Ascending aorta (tissue), 2 donors: ENCODE results near the gene FOXL2. TPM values are rescaled to one million over a fixed set of nuclear protein-coding genes. Genes with fewer than 3 reads are reported as not detected.
A peak's percentile ranks its signal among the peaks of the same experiment; 100 is the strongest.

Source experiments
- DNase-seq, 2 donors: peaks; one replicate each; pipeline ENCODE4 v3.0.0-alpha.2; 2019; ENCODE audit warnings: low spot score in 2 of 2
- H3K27ac ChIP-seq, 2 donors: fragments of 200-600 bp; sonication (generic); one replicate each; pipeline ENCODE4 v1.5.1; 2016 to 2017; ENCODE audit warnings: mild to moderate bottlenecking in 1 of 2
- H3K27me3 ChIP-seq: fragments of 200-600 bp; sonication (generic); one replicate; pipeline ENCODE4 v1.5.1; 2017
- H3K36me3 ChIP-seq, 2 donors: fragments of 200-600 bp; sonication (generic); one replicate each; pipeline ENCODE4 v1.5.1; 2016
- H3K4me1 ChIP-seq, 2 donors: fragments of 200-600 bp; sonication (generic); one replicate each; pipeline ENCODE4 v1.5.1; 2016 to 2017; ENCODE audit warnings: mild to moderate bottlenecking in 1 of 2
- H3K4me3 ChIP-seq, 2 donors: fragments of 200-600 bp; sonication (generic); one replicate each; pipeline ENCODE4 v1.5.1; 2016 to 2017; ENCODE audit warnings: mild to moderate bottlenecking in 1 of 2
- H3K9me3 ChIP-seq, 2 donors: fragments of 200-600 bp; sonication (generic); one replicate each; pipeline ENCODE4 v1.5.1; 2016
- CTCF ChIP-seq, 3 experiments: fragments of 200-600 bp in 2 of 3; fragments of 450-650 bp in 1 of 3; sonication (generic) in 2 of 3; IDR thresholded peaks; one replicate each; pipeline ENCODE4 v1.5.1; 2016 to 2019; ENCODE audit warnings: antibody characterized with exemption in 3 of 3, mild to moderate bottlenecking in 1 of 3, moderate library complexity in 1 of 3
- intact Hi-C: fragments of 100-400 bp; cut with DNase I; formaldehyde crosslinking; loops from one replicate; pipeline ENCODE4 v1.15.1; 2023
- total RNA-seq: library from RNA; depleted of rRNA; stranded (reverse); fragments of >200 nt; gene quantifications from one replicate; pipeline ENCODE4 v1.1.0, GENCODE V29; 2016

FOXL2 gene
- total RNA-seq, 1 donor from 2014 or later = not detected

GRCh38 chr3:138919325-138919724, 27.6 kb downstream of the FOXL2 start:
- Histone ChIP-seq H3K27me3 (no peaks in the 10 kb centered on the region), H3K4me3 (no peak overlapping the region), H3K4me1 (peaks cover 0 to 2% of the 10 kb centered on the region in 2 donors), H3K36me3 (no peaks in the 10 kb centered on the region), H3K27ac (no peak overlapping the region), H3K9me3 (no peaks in the 10 kb centered on the region)
- no peak for DNase-seq
- intact Hi-C loops = loop anchor here (5.0 kb wide), 1 partner anchor 572 kb away; the partner anchor contains the start of gene MRAS
- no peak for TF ChIP-seq CTCF (IDR thresholded peaks at IDR 0.05)

GRCh38 chr3:138916824-138917223, 30.1 kb downstream of the FOXL2 start:
- no peak overlapping the region for H3K4me3 ChIP-seq
- H3K4me1 ChIP-seq = no peaks in the 10 kb centered on the region
- no peak overlapping the region for H3K27ac ChIP-seq
- no peaks in the 10 kb centered on the region for H3K27me3 ChIP-seq
- TF ChIP-seq CTCF (IDR thresholded peaks at IDR 0.05) = no peak
- DNase-seq = no peak
- intact Hi-C loops = loop anchor here (1.0 to 5.0 kb wide), 3 partner anchors 143 to 570 kb away; partner anchors contain the start of gene MRAS
- no peaks in the 10 kb centered on the region for H3K9me3 ChIP-seq
- H3K36me3 ChIP-seq = no peaks in the 10 kb centered on the region

- no peaks in the 10 kb centered on the region for H3K9me3 ChIP-seq
- no peaks in the 10 kb centered on the region for H3K27me3 ChIP-seq
- H3K36me3 ChIP-seq = no peaks in the 10 kb centered on the region
- H3K4me1 ChIP-seq = no peaks in the 10 kb centered on the region
- peak overlapping the region; percentile 92 to 94 for H3K27ac ChIP-seq
- intact Hi-C loops = loop anchor here (1.0 to 5.0 kb wide), 5 partner anchors 82 to 568 kb away; partner anchors contain the start of genes CEP70, MRAS and PIK3CB
- peak overlapping the region; percentile 74 to 84 for H3K4me3 ChIP-seq
- peak; percentile 71 to 96 for DNase-seq
- TF ChIP-seq CTCF (IDR thresholded peaks at IDR 0.05) = peak; percentile 84 to 92 (median 87)
Observed at GRCh38 chr3:138915503-138916498, 31.1 kb downstream of the FOXL2 start.

GRCh38 chr3:138914870-138915502, 32.0 kb downstream of the FOXL2 start:
- Histone ChIP-seq H3K9me3 (no peaks in the 10 kb centered on the region), H3K27me3 (no peaks in the 10 kb centered on the region), H3K36me3 (no peaks in the 10 kb centered on the region), H3K4me3 (peak overlapping the region; percentile 74 to 84), H3K27ac (peak overlapping the region; percentile 92 to 94), H3K4me1 (no peaks in the 10 kb centered on the region)
- intact Hi-C loops = loop anchor here (1.0 to 5.0 kb wide), 3 partner anchors 81 to 568 kb away; partner anchors contain the start of genes CEP70, MRAS and PIK3CB
- TF ChIP-seq CTCF (IDR thresholded peaks at IDR 0.05) = no peak
- DNase-seq = no peak

- Histone ChIP-seq H3K4me3 (no peak overlapping the region), H3K27ac (no peak overlapping the region), H3K36me3 (no peaks in the 10 kb centered on the region), H3K9me3 (no peaks in the 10 kb centered on the region), H3K4me1 (no peaks in the 10 kb centered on the region), H3K27me3 (no peaks in the 10 kb centered on the region)
- DNase-seq = no peak
- no peak for TF ChIP-seq CTCF (IDR thresholded peaks at IDR 0.05)
- intact Hi-C loops = no loop called here
Observed at GRCh38 chr3:138913766-138914165, 33.2 kb downstream of the FOXL2 start.
